OCI-LY7 (cell line): ENCODE results near the gene FGD4.

Source experiments
- EZH2phosphoT487 ChIP-seq: fragments of 200-600 bp; sonication (generic); IDR thresholded peaks from 2 replicates; pipeline ENCODE4 v1.6.1; 2018; ENCODE audit warnings: low read depth, borderline replicate concordance, mild to moderate bottlenecking, mixed run types, antibody characterized with exemption, low read length, moderate library complexity, mixed read lengths
- TF ChIP-seq, protein P1 (sequence below): fragments of 200-600 bp; sonication (generic); conservative IDR thresholded peaks from 2 replicates; pipeline ENCODE4 v1.5.1; 2014; ENCODE audit warnings: mild to moderate bottlenecking, antibody characterized with exemption, low read length, moderate library complexity, mixed read lengths

DNA sequence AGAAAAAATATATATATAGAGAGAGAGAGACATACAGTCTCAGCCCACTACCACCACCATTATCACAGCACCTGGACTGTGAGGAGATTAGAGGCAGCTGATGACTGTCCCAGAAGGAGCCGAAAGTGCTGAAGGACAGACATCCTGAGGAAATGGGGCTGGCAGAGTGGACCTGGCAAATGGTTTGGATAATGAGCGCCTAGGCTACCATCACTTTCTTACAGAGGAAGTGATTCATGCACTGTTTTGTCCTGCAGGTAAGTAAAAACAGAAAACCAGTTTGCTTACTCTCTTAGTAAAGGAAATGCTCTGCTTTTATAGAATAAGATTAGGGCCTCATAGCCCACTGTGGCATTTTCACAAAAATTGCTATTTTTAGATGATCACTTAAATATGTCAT, 251.2 kb downstream of the FGD4 start:
- TF ChIP-seq, protein P1, sequence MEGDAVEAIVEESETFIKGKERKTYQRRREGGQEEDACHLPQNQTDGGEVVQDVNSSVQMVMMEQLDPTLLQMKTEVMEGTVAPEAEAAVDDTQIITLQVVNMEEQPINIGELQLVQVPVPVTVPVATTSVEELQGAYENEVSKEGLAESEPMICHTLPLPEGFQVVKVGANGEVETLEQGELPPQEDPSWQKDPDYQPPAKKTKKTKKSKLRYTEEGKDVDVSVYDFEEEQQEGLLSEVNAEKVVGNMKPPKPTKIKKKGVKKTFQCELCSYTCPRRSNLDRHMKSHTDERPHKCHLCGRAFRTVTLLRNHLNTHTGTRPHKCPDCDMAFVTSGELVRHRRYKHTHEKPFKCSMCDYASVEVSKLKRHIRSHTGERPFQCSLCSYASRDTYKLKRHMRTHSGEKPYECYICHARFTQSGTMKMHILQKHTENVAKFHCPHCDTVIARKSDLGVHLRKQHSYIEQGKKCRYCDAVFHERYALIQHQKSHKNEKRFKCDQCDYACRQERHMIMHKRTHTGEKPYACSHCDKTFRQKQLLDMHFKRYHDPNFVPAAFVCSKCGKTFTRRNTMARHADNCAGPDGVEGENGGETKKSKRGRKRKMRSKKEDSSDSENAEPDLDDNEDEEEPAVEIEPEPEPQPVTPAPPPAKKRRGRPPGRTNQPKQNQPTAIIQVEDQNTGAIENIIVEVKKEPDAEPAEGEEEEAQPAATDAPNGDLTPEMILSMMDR = no peak
- TF ChIP-seq EZH2phosphoT487 = no peak
